SK-N-SH treated with all-trans-retinoic acid at 6 μM for 48 hours (cell line): ENCODE data around the gene PDE7B.

Source experiments
- ATAC-seq: fragments of 200-7000 bp; cut with Tn5 transposase; 3 replicates; pipeline ENCODE4 v1.9.1; 2020; ENCODE audit warnings: mild to moderate bottlenecking, moderate library complexity
- ARNTL ChIP-seq: fragments of 450-650 bp; formaldehyde crosslinking; IDR thresholded peaks from 2 replicates; pipeline ENCODE4 v1.5.0; 2020; ENCODE audit warnings: low read depth, mild to moderate bottlenecking, moderate library complexity, borderline replicate concordance
- BACH2 ChIP-seq: fragments of 250-450 bp; sonication (Bioruptor Pico); IDR thresholded peaks from 2 replicates; pipeline ENCODE4 v1.9.0; 2021; ENCODE audit warnings: mild to moderate bottlenecking, borderline replicate concordance
- CREB5 ChIP-seq: fragments of 250-450 bp; sonication (Bioruptor Pico); IDR thresholded peaks from 2 replicates; pipeline ENCODE4 v1.5.1; 2020; ENCODE audit warnings: low read depth, mild to moderate bottlenecking, moderate library complexity
- CSDC2 ChIP-seq: fragments of 250-450 bp; sonication (Bioruptor Pico); IDR thresholded peaks from 2 replicates; pipeline ENCODE4 v1.5.0; 2020; ENCODE audit warnings: mild to moderate bottlenecking, moderate library complexity
- CSRNP3 ChIP-seq: fragments of 250-450 bp; sonication (Bioruptor Pico); IDR thresholded peaks from 2 replicates; pipeline ENCODE4 v1.5.1; 2021; ENCODE audit warnings: mild to moderate bottlenecking, moderate library complexity
- ESRRG ChIP-seq: fragments of 250-450 bp; sonication (Bioruptor Pico); IDR thresholded peaks from 2 replicates; pipeline ENCODE4 v1.6.1; 2021; ENCODE audit warnings: mild to moderate bottlenecking
- GLIS3 ChIP-seq: fragments of 250-450 bp; sonication (Bioruptor Pico); IDR thresholded peaks from 2 replicates; pipeline ENCODE4 v1.5.0; 2020; ENCODE audit warnings: mild to moderate bottlenecking, moderate library complexity
- ISL1 ChIP-seq: fragments of 250-450 bp; sonication (Bioruptor Pico); IDR thresholded peaks from 2 replicates; pipeline ENCODE4 v2.1.2; 2022; ENCODE audit warnings: mild to moderate bottlenecking, moderate library complexity
- OSR1 ChIP-seq: fragments of 250-450 bp; sonication (Bioruptor Pico); IDR thresholded peaks from 2 replicates; pipeline ENCODE4 v1.8.0; 2022; ENCODE audit warnings: moderate library complexity, mild to moderate bottlenecking, inconsistent platforms
- PATZ1 ChIP-seq: fragments of 250-450 bp; sonication (Bioruptor Pico); IDR thresholded peaks from 2 replicates; pipeline ENCODE4 v1.8.0; 2020; ENCODE audit warnings: mild to moderate bottlenecking, moderate library complexity, borderline replicate concordance
- POU6F1 ChIP-seq: fragments of 250-450 bp; sonication (Bioruptor Pico); IDR thresholded peaks from 2 replicates; pipeline ENCODE4 v1.8.0; 2021; ENCODE audit warnings: low read depth, mild to moderate bottlenecking, moderate library complexity, borderline replicate concordance
- RARB ChIP-seq: fragments of 250-450 bp; sonication (Bioruptor Pico); IDR thresholded peaks from 2 replicates; pipeline ENCODE4 v1.8.0; 2021; ENCODE audit warnings: mild to moderate bottlenecking, moderate library complexity
- SNAI2 ChIP-seq: fragments of 250-450 bp; sonication (Bioruptor Pico); IDR thresholded peaks from 2 replicates; pipeline ENCODE4 v1.5.0; 2020; ENCODE audit warnings: mild to moderate bottlenecking, moderate library complexity
- TCF4 ChIP-seq: fragments of 250-450 bp; sonication (Bioruptor Pico); IDR thresholded peaks from 2 replicates; pipeline ENCODE4 v1.8.0; 2021; ENCODE audit warnings: mild to moderate bottlenecking, moderate library complexity, borderline replicate concordance
- TOX ChIP-seq: fragments of 250-450 bp; sonication (Bioruptor Pico); IDR thresholded peaks from 2 replicates; pipeline ENCODE4 v1.8.0; 2021; ENCODE audit warnings: mild to moderate bottlenecking, moderate library complexity, borderline replicate concordance
- TSHZ2 ChIP-seq: fragments of 250-450 bp; sonication (Bioruptor Pico); IDR thresholded peaks from 2 replicates; pipeline ENCODE4 v1.5.0; 2020; ENCODE audit warnings: mild to moderate bottlenecking, moderate library complexity
- ZC3H10 ChIP-seq: fragments of 250-450 bp; sonication (Bioruptor Pico); IDR thresholded peaks from 2 replicates; pipeline ENCODE4 v1.5.1; 2021; ENCODE audit warnings: mild to moderate bottlenecking, moderate library complexity
- ZFP3 ChIP-seq: fragments of 250-450 bp; sonication (Bioruptor Pico); IDR thresholded peaks from 2 replicates; pipeline ENCODE4 v1.5.0; 2020; ENCODE audit warnings: mild to moderate bottlenecking, moderate library complexity
- ZFP30 ChIP-seq: fragments of 450-650 bp; formaldehyde crosslinking; IDR thresholded peaks from 2 replicates; pipeline ENCODE4 v1.5.0; 2022; ENCODE audit warnings: mild to moderate bottlenecking, moderate library complexity
- ZNF565 ChIP-seq: fragments of 450-650 bp; formaldehyde crosslinking; conservative IDR thresholded peaks from 2 replicates; pipeline ENCODE4 v1.5.0; 2020; ENCODE audit warnings: low read depth, mild to moderate bottlenecking, moderate library complexity
- ZNF70 ChIP-seq: fragments of 450-650 bp; formaldehyde crosslinking; IDR thresholded peaks from 2 replicates; pipeline ENCODE4 v1.5.0; 2020; ENCODE audit warnings: mild to moderate bottlenecking, moderate library complexity
- ZNF8 ChIP-seq: fragments of 450-650 bp; formaldehyde crosslinking; IDR thresholded peaks from 2 replicates; pipeline ENCODE4 v1.5.0; 2020; ENCODE audit warnings: mild to moderate bottlenecking, moderate library complexity

PDE7B gene

GRCh38 chr6:135936606-135937005 is 85.1 kb downstream of the PDE7B start:
- TF ChIP-seq SNAI2 (CRISPR knock-in tag) (no peak), GLIS3 (CRISPR knock-in tag) (no peak), CSRNP3 (no peak), POU6F1 (no peak), PATZ1 (CRISPR knock-in tag) (no peak), ESRRG (no peak), TCF4 (CRISPR knock-in tag) (no peak), ZFP3 (CRISPR knock-in tag) (no peak), OSR1 (CRISPR knock-in tag) (no peak), TOX (CRISPR knock-in tag) (no peak), ZNF8 (no peak), CSDC2 (CRISPR knock-in tag) (no peak), ZFP30 (CRISPR knock-in tag) (no peak), ISL1 (CRISPR knock-in tag) (no peak), BACH2 (CRISPR knock-in tag) (no peak)
- ATAC-seq, result peak; percentile 91

GRCh38 chr6:135937106-135937505 is 85.6 kb downstream of the PDE7B start:
- ATAC-seq, result no peak
- no peak for TF ChIP-seq RARB (CRISPR knock-in tag)
- no peak for TF ChIP-seq TCF4 (CRISPR knock-in tag)
- no peak for TF ChIP-seq SNAI2 (CRISPR knock-in tag)

- peak; percentile 35; the same call in 2 of the 3 replicates for ATAC-seq
- TF ChIP-seq ZNF565 (CRISPR knock-in tag) (no peak), CREB5 (no peak), ZNF70 (CRISPR knock-in tag) (no peak), CSRNP3 (no peak), GLIS3 (CRISPR knock-in tag) (no peak), ZC3H10 (CRISPR knock-in tag) (no peak), TSHZ2 (CRISPR knock-in tag) (no peak), ISL1 (CRISPR knock-in tag) (no peak), ARNTL (CRISPR knock-in tag) (no peak), PATZ1 (CRISPR knock-in tag) (no peak), ZFP3 (CRISPR knock-in tag) (no peak), BACH2 (CRISPR knock-in tag) (no peak), TOX (CRISPR knock-in tag) (no peak)
- TF ChIP-seq, all 23 proteins: peak for 0
These were observed 87.2 kb downstream of the PDE7B start for GRCh38 chr6:135938576-135939207.
